ENCODE data around the gene C20orf141.

The C20orf141 gene

GRCh38 chr20:2794202-2794748 lies 20.5 kb upstream of the C20orf141 start:
- Histone ChIP-seq H3K36me3 (ENCODE audit: control insufficient read depth, insufficient read depth, low read length) (no peaks in the 10 kb centered on the region), H3K27me3 (replicated peaks; ENCODE audit: control insufficient read depth, insufficient read depth, low read length) (no peaks in the 10 kb centered on the region; the same call in 1 of the 2 replicates), H3K4me3 (replicated peaks; ENCODE audit: low read depth, low read length) (no peak overlapping the region)
- no peak for DNase-seq (ENCODE audit: extremely low read depth, insufficient read length)
- no peak for TF ChIP-seq CTCF (IDR thresholded peaks at IDR 0.05; ENCODE audit: insufficient read depth, low read length, poor library complexity, severe bottlenecking)

GRCh38 chr20:2794866-2795447 lies 19.8 kb upstream of the C20orf141 start:
- TF ChIP-seq CTCF (IDR thresholded peaks at IDR 0.05; ENCODE audit: insufficient read depth, low read length, poor library complexity, severe bottlenecking): no peak
- no peaks in the 10 kb centered on the region for H3K36me3 ChIP-seq (ENCODE audit: control insufficient read depth, insufficient read depth, low read length)
- DNase-seq (ENCODE audit: extremely low read depth, insufficient read length): no peak
- H3K4me3 ChIP-seq (replicated peaks; ENCODE audit: low read depth, low read length): no peak overlapping the region
- H3K27me3 ChIP-seq (replicated peaks; ENCODE audit: control insufficient read depth, insufficient read depth, low read length): peaks cover under 1% of the 10 kb centered on the region; the same call in 1 of the 2 replicates

- TF ChIP-seq CTCF (IDR thresholded peaks at IDR 0.05; ENCODE audit: insufficient read depth, low read length, poor library complexity, severe bottlenecking): no peak
- no peaks in the 10 kb centered on the region for H3K36me3 ChIP-seq (ENCODE audit: control insufficient read depth, insufficient read depth, low read length)
Measured at GRCh38 chr20:2795451-2795850, 19.3 kb upstream of the C20orf141 start.

GRCh38 chr20:2796011-2796660 lies 18.7 kb upstream of the C20orf141 start:
- DNase-seq (ENCODE audit: extremely low read depth, insufficient read length): no peak
- no peak for TF ChIP-seq CTCF (IDR thresholded peaks at IDR 0.05; ENCODE audit: insufficient read depth, low read length, poor library complexity, severe bottlenecking)
- Histone ChIP-seq H3K36me3 (ENCODE audit: control insufficient read depth, insufficient read depth, low read length) (no peaks in the 10 kb centered on the region), H3K27me3 (replicated peaks; ENCODE audit: control insufficient read depth, insufficient read depth, low read length) (peaks cover 2% of the 10 kb centered on the region), H3K4me3 (replicated peaks; ENCODE audit: low read depth, low read length) (no peak overlapping the region)

More at GRCh38 chr20:2795451-2795850, 19.3 kb upstream of the C20orf141 start:
- Histone ChIP-seq H3K4me3 (replicated peaks; ENCODE audit: low read depth, low read length) (no peak overlapping the region), H3K27me3 (replicated peaks; ENCODE audit: control insufficient read depth, insufficient read depth, low read length) (peaks cover 2% of the 10 kb centered on the region; the same call in 1 of the 2 replicates)
- DNase-seq (ENCODE audit: extremely low read depth, insufficient read length): no peak

GRCh38 chr20:2797136-2797983 lies 17.4 kb upstream of the C20orf141 start:
- no peak for TF ChIP-seq CTCF (IDR thresholded peaks at IDR 0.05; ENCODE audit: insufficient read depth, low read length, poor library complexity, severe bottlenecking)
- Histone ChIP-seq H3K27me3 (replicated peaks; ENCODE audit: control insufficient read depth, insufficient read depth, low read length) (peaks cover 3% of the 10 kb centered on the region), H3K4me3 (replicated peaks; ENCODE audit: low read depth, low read length) (no peak overlapping the region), H3K36me3 (ENCODE audit: control insufficient read depth, insufficient read depth, low read length) (no peaks in the 10 kb centered on the region)
- no peak for DNase-seq (ENCODE audit: extremely low read depth, insufficient read length)
